Right lobe of liver (tissue), 6 donors: ENCODE measurements around the gene MFAP3. TPM values are rescaled to one million over a fixed set of nuclear protein-coding genes. Genes with fewer than 3 reads are reported as not detected.
"Not testable (repeated sequence)": the region's sequence is repeated elsewhere in the genome, so short reads cannot be mapped to it uniquely, and the experiment has no call there.

Experiments
- ATAC-seq, 4 donors: fragments of 200-7000 bp; cut with Tn5 transposase; one replicate each; pipeline ENCODE4 v1.9.1; 2020; ENCODE audit warnings: mild to moderate bottlenecking in 4 of 4, moderate library complexity in 4 of 4
- DNase-seq, 3 donors: peaks; one replicate each; pipeline ENCODE4 v3.0.0-alpha.2; 2020
- H3K27ac ChIP-seq, 3 donors: fragments of 200-600 bp; one replicate each; pipeline ENCODE4 v1.8.0; 2022
- H3K27me3 ChIP-seq, 2 donors: fragments of 200-600 bp; one replicate each; pipeline ENCODE4 v1.8.0; 2022
- H3K36me3 ChIP-seq, 4 donors: fragments of 200-600 bp; sonication (generic) in 1 of 4; one replicate each; pipeline versions ENCODE4 v1.5.1 to v1.8.0; 2017 to 2022; ENCODE audit warnings: control low read depth in 1 of 4
- H3K4me1 ChIP-seq, 4 donors: fragments of 200-600 bp; sonication (generic) in 1 of 4; one replicate each; pipeline versions ENCODE4 v1.5.1 to v1.8.0; 2017 to 2022; ENCODE audit warnings: control low read depth in 1 of 4
- H3K4me3 ChIP-seq, 3 donors: fragments of 200-600 bp; one replicate each; pipeline ENCODE4 v1.8.0; 2022
- H3K9me3 ChIP-seq, 4 donors: fragments of 200-600 bp; sonication (generic) in 1 of 4; one replicate each; pipeline versions ENCODE4 v1.5.1 to v1.8.0; 2017 to 2022; ENCODE audit warnings: control low read depth in 1 of 4
- POLR2A ChIP-seq: fragments of 450-650 bp; IDR thresholded peaks from one replicate; pipeline ENCODE4 v1.6.1; 2017; ENCODE audit warnings: antibody characterized with exemption, mild to moderate bottlenecking
- WGBS: methylation state at CpG from one replicate; pipeline ENCODE4 v1.1.6; 2018; ENCODE audit warnings: low coverage, low lambda C conversion rate; ENCODE audit not compliant: insufficient coverage; ENCODE audit errors: missing lambda C conversion rate; 5-methylcytosine and 5-hydroxymethylcytosine counted together
- intact Hi-C, 2 donors: fragments of 100-400 bp; cut with DNase I; formaldehyde crosslinking; loops; one replicate each; pipeline versions ENCODE4 v1.11.2 to v1.14.1; 2022
- total RNA-seq, 6 experiments: library from RNA; depleted of rRNA in 2 of 6; stranded (reverse); fragments of >200 nt in 2 of 6; fragmentation: NEBNext Ultra II Directional in 3 of 6; extraction: Animal tissue kit (Norgen Biotek cat#: 25700) in 3 of 6; gene quantifications; one replicate each; pipeline versions ENCODE4 v1.1.0 to v1.2.4, GENCODE V29; 2016 to 2023
- TF ChIP-seq, protein P1 (sequence below), 4 donors: fragments of 200-600 bp in 3 of 4; fragments of 450-650 bp in 1 of 4; IDR thresholded peaks; one replicate each; pipeline versions ENCODE4 v1.5.1 to v1.8.0; 2016 to 2022; ENCODE audit warnings: antibody characterized with exemption in 4 of 4, mild to moderate bottlenecking in 2 of 4
- donor health status: DM: no; HTN: yes; CAD: no.
- donor health status: DM: no; HTN: no; CAD: no.
- donor health status: DM: no; HTN: no; CAD: no.
- donor health status: DM: no; HTN: yes; CAD: no.
- donor health status: DM: no; HTN: yes; CAD: no.

Gene MFAP3
- total RNA-seq, 6 experiments from 2014 or later: 14.8 to 29.8 (median 16.1) TPM

DNA sequence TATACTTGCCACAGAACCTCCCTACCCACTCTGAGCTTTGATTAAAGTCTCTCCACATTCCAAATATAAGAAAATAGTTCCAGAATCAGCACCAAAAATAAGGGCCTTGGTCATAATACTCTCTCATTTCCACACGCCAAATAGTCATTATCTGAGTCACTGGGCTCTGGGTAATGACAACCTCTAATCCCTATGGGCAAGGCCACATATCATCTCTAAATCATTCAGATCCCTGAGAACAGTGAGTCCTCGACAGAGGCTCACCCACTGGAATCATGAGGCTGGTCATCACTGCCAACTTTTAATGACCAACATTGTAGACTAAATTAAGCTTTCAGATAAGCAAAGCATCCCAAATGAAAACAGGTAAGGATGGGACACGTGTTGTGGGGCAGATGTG is 28.1 kb upstream of the MFAP3 start:
- no peak for TF ChIP-seq POLR2A
- TF ChIP-seq, protein P1, sequence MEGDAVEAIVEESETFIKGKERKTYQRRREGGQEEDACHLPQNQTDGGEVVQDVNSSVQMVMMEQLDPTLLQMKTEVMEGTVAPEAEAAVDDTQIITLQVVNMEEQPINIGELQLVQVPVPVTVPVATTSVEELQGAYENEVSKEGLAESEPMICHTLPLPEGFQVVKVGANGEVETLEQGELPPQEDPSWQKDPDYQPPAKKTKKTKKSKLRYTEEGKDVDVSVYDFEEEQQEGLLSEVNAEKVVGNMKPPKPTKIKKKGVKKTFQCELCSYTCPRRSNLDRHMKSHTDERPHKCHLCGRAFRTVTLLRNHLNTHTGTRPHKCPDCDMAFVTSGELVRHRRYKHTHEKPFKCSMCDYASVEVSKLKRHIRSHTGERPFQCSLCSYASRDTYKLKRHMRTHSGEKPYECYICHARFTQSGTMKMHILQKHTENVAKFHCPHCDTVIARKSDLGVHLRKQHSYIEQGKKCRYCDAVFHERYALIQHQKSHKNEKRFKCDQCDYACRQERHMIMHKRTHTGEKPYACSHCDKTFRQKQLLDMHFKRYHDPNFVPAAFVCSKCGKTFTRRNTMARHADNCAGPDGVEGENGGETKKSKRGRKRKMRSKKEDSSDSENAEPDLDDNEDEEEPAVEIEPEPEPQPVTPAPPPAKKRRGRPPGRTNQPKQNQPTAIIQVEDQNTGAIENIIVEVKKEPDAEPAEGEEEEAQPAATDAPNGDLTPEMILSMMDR (IDR thresholded peaks at IDR 0.05): no peak
- no peak overlapping the region for H3K4me3 ChIP-seq
- H3K27me3 ChIP-seq: no peaks in the 10 kb centered on the region
- H3K27ac ChIP-seq: no peak overlapping the region
- 61% methylated on average over 3 of the region's 3 CpGs for WGBS
- no peaks in the 10 kb centered on the region for H3K9me3 ChIP-seq
- intact Hi-C loops: no loop called here
- H3K36me3 ChIP-seq: peaks cover 0 to 4% (median 0%) of the 10 kb centered on the region in 4 donors
- H3K4me1 ChIP-seq: no peaks in the 10 kb centered on the region
- ATAC-seq (no peak), DNase-seq (no peak)

DNA sequence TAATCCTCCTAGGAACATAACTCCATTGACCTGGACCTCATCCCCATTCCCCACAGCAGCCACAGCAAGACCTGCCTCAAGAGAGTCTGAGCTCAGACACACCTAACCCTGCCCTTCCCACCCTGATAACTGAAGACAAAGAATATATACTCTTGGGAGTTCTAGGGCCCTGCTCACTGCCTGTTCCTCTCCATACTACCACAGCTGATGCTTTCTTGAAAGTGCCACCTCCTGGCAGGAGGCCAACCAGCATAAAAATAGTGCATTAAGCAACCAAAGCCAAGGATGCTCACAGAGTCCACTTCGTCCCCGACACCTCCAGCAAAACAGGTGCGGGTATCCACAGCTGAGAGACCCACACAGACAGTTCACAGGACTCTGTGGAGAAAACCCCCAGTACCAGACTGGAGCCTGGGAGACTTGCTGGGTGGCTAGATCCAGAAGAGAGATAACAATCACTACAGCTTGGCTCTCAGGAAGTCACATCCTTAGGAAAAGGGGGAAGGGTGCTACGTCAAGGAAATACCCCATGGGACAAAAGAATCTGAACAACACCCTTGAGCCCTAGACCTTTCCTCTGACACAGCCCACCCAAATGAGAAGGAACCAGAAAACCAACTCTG is 23.6 kb upstream of the MFAP3 start:
- intact Hi-C loops: no loop called here
- no peak for ATAC-seq
- H3K4me1 ChIP-seq: no peaks in the 10 kb centered on the region

DNA sequence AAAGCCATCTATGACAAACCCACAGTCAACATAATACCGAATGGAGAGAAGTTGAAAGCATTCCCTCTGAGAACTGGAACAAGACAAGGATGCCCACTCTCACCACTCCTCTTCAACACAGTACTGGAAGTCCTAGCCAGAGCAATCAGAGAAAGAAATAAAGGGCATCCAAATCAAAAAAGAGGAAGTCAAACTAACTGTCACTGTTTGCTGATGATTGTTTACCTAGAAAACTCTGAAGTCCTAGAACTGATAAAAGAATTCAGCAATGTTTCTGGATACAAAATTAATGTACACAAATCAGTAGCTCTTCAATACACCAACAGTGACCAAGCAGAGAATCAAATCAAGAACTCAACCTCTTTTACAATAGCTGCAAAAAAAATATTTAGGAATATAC is 19.8 kb upstream of the MFAP3 start:
- WGBS: 100% methylated on average over 1 of the region's 1 CpG
- intact Hi-C loops: not testable (repeated sequence)

More for the DNA sequence above, 23.6 kb upstream of the MFAP3 start:
- DNase-seq: no peak
- H3K9me3 ChIP-seq: no peaks in the 10 kb centered on the region
- no peaks in the 10 kb centered on the region for H3K27me3 ChIP-seq
- no peak for TF ChIP-seq POLR2A
- TF ChIP-seq, protein P1 (IDR thresholded peaks at IDR 0.05): no peak
- H3K36me3 ChIP-seq: peaks cover 0 to 4% (median 0%) of the 10 kb centered on the region in 4 donors
- no peak overlapping the region for H3K27ac ChIP-seq
- 100% methylated on average over 2 of the region's 4 CpGs for WGBS
- no peak overlapping the region for H3K4me3 ChIP-seq

DNA sequence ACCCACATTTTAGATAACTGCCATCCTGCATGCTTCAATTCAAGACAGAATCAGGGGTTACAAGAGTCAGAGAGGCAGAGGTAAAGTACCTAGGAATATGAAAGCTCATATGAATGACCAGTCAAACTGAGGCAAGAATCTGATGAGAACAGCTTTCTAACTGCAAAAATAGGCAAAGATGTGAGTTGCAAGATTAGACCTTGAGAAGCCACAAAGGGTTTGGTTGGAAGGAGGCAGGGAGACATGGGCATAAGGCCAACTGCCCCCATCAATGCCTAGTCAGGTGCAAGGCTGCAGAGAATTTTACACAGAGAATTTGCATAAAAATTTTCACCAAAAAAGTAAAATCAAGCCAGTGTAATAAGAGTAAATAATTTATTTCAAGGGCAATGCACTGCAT is 12.8 kb upstream of the MFAP3 start:
- no peaks in the 10 kb centered on the region for H3K4me1 ChIP-seq
- TF ChIP-seq POLR2A: no peak
- TF ChIP-seq, protein P1 (IDR thresholded peaks at IDR 0.05): no peak
- H3K9me3 ChIP-seq: no peaks in the 10 kb centered on the region
- intact Hi-C loops: no loop called here
- peaks cover 0 to 30% (median 6%) of the 10 kb centered on the region in 4 donors for H3K36me3 ChIP-seq
- ATAC-seq (no peak), DNase-seq (no peak)
- no peak overlapping the region for H3K4me3 ChIP-seq
- H3K27me3 ChIP-seq: no peaks in the 10 kb centered on the region
- H3K27ac ChIP-seq: no peak overlapping the region

More for the DNA sequence above, 19.8 kb upstream of the MFAP3 start:
- not testable (repeated sequence) for DNase-seq, H3K4me3 ChIP-seq, H3K27me3 ChIP-seq, H3K36me3 ChIP-seq, ATAC-seq, H3K9me3 ChIP-seq, H3K4me1 ChIP-seq, H3K27ac ChIP-seq

DNA sequence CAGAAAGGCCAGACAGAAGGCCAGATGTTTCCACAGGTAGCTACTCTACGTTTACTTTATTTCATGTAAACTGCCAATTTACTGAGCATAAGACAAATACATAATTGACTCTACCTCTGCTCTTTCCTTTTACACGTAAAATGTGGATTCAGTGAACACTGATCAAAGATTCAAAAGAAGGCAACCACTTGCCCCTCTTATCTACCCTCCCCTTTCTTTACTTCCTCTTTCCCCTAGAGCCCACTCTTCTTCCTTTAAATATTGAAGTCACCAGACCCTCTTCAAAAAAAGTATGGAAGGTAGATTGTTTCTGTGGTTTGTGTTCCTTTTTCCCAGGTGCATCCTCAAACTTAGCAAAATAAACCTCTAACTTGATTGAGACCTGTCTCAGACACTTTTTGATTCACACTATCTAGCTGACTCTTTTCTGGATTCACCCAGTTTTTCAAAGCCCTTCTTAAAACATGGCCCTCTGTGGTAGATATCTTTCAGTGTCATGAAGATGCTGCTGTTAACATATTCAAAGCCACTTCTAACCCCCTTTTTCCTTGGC is 6.8 kb upstream of the MFAP3 start:
- H3K4me1 ChIP-seq: no peaks in the 10 kb centered on the region
- no peak overlapping the region for H3K27ac ChIP-seq
- WGBS: 94% methylated on average over 2 of the region's 2 CpGs
- ATAC-seq (no peak), DNase-seq (no peak)
- H3K4me3 ChIP-seq: no peak overlapping the region
- intact Hi-C loops: no loop called here
- no peaks in the 10 kb centered on the region for H3K27me3 ChIP-seq
- TF ChIP-seq POLR2A: no peak
- TF ChIP-seq, protein P1 (IDR thresholded peaks at IDR 0.05): no peak
- peaks cover 0 to 10% (median 2%) of the 10 kb centered on the region in 4 donors for H3K36me3 ChIP-seq
- no peaks in the 10 kb centered on the region for H3K9me3 ChIP-seq
